GM19239 (cell line): ENCODE results near the gene DCBLD2.

Experiments used
- DNase-seq: peaks from one replicate; pipeline ENCODE4 v3.0.0; 2011; ENCODE audit warnings: low spot score; ENCODE audit not compliant: insufficient read length
- FAIRE-seq: peaks from 2 replicates; lab custom pipeline; 2011; peaks lifted over from hg19 to GRCh38; lab: Jason Lieb, UNC

Gene DCBLD2, protein sequence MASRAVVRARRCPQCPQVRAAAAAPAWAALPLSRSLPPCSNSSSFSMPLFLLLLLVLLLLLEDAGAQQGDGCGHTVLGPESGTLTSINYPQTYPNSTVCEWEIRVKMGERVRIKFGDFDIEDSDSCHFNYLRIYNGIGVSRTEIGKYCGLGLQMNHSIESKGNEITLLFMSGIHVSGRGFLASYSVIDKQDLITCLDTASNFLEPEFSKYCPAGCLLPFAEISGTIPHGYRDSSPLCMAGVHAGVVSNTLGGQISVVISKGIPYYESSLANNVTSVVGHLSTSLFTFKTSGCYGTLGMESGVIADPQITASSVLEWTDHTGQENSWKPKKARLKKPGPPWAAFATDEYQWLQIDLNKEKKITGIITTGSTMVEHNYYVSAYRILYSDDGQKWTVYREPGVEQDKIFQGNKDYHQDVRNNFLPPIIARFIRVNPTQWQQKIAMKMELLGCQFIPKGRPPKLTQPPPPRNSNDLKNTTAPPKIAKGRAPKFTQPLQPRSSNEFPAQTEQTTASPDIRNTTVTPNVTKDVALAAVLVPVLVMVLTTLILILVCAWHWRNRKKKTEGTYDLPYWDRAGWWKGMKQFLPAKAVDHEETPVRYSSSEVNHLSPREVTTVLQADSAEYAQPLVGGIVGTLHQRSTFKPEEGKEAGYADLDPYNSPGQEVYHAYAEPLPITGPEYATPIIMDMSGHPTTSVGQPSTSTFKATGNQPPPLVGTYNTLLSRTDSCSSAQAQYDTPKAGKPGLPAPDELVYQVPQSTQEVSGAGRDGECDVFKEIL

DNA sequence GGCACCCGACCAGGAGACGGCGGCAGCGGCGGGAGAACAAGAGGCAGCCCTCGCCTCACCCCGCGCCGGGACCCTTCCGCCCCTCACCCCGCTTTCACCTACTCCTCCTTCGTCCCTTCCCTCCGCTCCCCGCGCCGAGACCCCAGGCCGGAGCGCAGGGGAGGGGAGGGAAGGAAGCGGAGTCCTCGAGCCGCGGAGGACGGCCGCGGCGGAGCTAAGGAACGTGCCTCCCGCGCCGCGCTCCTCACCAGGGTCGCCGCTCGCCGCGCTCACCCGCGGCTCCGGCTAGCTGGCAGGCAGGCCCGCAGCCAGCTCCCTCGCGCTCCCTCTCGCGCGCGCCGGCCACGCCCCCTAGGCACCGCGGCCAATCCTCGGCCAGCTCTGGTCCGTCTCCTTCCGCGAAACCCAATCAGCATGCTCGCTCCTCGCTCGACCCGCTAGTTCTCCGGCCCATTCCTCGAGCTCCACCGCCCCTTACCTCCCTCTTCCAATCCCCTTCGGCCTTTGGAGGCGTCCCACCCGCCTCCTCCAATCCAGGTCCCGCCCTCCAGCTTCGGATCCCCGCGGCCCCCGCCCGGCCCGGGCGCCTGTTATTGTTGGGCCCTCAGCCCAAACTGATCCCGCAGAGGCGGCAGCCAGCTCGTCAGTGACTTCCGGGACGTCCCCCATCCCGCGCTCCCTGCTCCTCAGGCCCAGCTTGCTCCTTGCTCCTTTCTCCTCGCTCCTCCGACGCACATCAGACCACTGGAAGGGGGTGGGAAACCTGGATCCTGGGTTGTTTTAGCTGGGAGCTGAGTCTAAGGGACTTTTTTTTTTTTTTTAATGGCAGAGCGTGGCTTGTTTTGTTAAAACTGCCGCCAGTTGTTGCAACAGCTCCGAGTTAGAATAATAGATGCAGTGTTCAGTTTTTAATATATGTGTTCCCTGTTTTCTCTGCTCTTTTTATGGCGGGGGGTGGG, at the start of gene DCBLD2:
DCBLD2 (minus strand) TSS at position 304 of the 959 bp plus-strand sequence. CDS start 369 bp downstream, outside the sequence.
- FAIRE-seq (peak; percentile 100), DNase-seq (peak; percentile 96)

DNA sequence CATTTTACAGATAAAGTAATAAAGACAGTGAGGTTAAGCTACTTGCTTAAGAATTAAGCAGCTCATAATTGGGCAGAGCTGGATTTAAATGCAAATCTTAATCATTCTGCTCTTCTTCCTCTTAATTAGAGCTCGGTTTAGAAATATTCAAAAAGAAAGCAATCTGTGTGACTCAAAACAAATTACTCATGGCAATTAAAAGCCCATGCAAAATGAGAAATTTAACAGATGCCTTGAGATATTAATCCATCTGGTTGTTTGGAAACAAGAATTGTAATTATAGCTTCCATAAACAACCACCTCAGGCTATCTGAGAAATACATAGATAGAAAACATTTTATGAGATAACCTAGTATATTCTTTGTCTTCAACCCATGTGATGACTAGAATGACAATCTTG, 44.2 kb upstream of the DCBLD2 start:
- DNase-seq (no peak), FAIRE-seq (no peak)

GRCh38 chr3:98945101-98945524, 43.6 kb upstream of the DCBLD2 start:
- DNase-seq = no peak
- no peak for FAIRE-seq

- DNase-seq = no peak
- no peak for FAIRE-seq
Observed at GRCh38 chr3:98930413-98930812, 28.9 kb upstream of the DCBLD2 start.

DNA sequence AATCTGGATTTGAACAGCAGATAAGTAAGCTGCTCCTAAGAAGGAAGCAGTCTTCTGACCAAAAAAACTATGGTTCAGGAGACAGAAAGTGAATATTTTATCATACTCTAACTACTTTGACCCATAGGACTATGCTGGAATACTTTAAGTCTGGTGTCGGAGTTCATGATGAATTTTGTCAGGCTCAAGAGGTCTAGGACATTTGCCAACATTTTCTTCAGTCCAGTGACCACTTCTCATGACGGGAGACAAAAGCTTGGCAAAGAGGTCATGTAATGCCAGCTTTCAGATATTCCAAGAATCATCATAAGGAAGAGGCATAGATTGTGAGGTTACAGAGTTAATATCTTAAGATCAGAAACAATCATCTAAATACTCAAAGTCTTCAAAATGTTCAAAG, 20.5 kb upstream of the DCBLD2 start:
- FAIRE-seq (no peak), DNase-seq (no peak)

GRCh38 chr3:98920166-98920565, 18.7 kb upstream of the DCBLD2 start:
- DNase-seq (no peak), FAIRE-seq (no peak)

- FAIRE-seq = no peak
- DNase-seq = no peak
Observed at GRCh38 chr3:98918586-98918985, 17.1 kb upstream of the DCBLD2 start.

- FAIRE-seq (no peak), DNase-seq (no peak)
Observed at GRCh38 chr3:98917608-98918007, 16.1 kb upstream of the DCBLD2 start.

DNA sequence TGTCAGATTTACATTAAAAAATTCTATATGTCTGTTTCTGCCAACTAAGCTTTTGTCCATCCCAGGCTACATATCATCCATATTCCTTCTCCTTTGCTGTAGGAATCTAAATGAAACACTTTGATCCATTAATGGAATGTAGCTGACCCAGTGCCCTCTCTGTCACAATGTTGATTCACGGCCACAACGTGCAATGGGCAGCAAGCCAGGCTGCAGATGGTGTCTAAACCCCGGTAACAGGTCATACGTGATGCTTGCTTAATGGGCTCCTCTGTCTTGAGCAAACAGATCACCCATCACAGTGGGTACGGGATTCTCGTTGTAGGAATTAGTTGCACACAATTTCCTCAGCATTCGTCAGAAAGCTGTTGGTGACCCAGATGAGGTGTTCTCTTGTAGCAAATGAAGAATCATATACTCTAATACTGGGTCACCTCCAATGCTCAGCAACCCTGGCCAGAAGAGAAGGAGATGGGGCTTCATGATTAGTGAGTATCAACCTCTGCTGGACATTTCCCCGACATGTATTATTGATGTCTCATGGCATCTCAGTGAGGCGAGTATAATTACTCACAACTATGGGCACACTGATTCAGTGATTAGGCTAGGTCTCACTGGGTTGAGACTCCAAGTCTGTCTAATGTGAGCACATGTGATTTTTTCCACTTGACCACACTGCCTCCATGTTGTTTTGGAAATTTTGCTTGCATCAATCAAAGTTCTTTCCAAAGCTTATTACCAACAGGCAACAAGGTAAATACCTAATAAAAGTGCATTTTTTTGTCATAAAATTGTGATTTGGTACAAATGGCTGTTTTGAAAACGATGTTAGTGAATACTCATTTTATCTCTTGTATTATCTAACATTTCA, 12.9 kb upstream of the DCBLD2 start:
- FAIRE-seq (no peak), DNase-seq (no peak)

GRCh38 chr3:98912448-98912847, 11.0 kb upstream of the DCBLD2 start:
- no peak for FAIRE-seq
- no peak for DNase-seq

DNA sequence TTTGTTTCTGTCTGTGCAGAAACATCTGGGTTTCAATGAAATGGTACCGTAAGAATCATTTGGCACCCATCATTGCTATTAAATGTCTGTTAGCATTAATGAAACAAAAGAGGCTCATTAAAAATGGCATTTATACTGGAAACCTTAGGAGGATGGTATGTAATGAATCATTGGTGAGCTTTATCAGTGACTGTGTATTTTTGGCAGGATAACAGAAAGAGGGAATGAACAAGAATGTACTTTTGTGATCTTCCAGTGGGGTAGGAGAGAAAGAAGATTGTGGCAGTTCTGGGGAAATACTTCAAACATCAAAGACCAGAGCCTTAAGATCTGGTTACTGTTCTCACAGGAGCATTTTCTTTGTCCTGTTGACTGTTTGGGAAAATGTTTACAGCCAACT, 4.7 kb upstream of the DCBLD2 start:
- DNase-seq (no peak), FAIRE-seq (no peak)

DNA sequence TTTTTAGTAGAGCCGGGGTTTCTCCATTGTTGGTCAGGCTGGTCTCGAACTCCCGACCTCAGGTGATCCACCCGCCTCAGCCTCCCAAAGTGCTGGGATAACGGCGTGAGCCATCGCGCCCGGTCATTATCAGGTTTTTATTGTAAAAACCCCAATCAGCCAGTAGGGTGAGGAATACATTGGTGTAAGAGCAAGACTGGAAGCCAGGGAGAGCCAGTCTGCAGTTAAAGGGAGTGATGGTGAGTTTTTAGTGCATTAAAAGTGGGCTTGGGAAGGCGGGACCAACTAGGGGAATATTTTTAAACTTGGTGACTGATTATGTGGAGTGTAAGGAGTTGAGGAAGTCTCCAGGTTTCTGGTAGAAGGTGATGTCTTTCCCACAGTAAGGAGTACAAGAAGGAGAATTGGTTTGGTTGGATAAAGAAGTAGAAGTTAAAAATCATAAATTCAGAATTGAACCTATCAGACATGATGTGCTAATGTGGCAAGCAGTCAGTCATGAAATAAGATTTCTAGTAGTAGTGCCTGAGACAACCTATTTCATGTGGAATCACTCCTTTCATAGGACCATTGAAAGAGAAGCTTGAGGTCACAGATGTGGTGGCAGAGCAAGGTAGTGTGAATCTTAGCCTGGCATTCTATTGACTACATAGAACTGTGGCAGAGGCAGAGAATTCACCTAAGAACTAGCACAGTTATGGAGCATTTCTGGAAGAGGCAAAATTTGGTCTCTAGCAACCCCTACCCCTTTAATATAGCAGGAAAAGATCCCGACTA, 2.4 kb upstream of the DCBLD2 start:
- DNase-seq (no peak), FAIRE-seq (no peak)

DNA sequence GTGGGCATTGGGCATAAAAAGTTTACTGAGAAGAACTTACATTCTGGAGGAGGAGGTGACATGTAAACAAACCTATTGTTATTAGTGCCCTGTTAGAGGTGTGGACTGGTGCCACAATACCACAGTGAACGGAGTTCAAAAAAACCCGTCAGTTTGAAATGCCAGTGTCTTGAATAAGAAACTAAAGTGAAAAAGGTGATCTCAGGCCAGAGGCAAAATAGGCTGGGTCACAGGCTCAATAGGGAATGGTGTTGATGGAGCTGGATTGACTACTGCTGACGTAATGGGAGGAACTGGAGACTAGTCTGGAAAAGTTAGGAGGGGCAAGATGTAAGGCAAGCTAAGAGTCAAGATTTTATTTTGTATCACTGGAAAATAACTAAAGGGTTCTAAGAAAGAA, 1.6 kb upstream of the DCBLD2 start:
- no peak for DNase-seq
- FAIRE-seq = no peak

- peak; percentile 64 for FAIRE-seq
- DNase-seq = no peak
Observed at GRCh38 chr3:98902351-98902740, 851 bp upstream of the DCBLD2 start.

DNA sequence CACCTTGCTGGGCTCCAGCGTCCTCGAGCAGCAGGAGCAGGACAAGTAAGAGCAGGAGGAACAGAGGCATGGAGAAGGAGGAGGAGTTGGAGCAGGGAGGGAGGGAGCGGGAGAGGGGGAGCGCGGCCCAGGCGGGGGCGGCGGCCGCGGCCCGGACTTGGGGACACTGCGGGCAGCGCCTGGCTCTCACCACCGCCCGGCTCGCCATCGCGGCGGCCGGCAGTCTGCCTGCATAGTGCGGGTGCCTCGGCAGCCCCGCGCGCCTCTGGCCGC, 440 bp downstream of the DCBLD2 start:
- DNase-seq = peak; percentile 10
- no peak for FAIRE-seq

DNA sequence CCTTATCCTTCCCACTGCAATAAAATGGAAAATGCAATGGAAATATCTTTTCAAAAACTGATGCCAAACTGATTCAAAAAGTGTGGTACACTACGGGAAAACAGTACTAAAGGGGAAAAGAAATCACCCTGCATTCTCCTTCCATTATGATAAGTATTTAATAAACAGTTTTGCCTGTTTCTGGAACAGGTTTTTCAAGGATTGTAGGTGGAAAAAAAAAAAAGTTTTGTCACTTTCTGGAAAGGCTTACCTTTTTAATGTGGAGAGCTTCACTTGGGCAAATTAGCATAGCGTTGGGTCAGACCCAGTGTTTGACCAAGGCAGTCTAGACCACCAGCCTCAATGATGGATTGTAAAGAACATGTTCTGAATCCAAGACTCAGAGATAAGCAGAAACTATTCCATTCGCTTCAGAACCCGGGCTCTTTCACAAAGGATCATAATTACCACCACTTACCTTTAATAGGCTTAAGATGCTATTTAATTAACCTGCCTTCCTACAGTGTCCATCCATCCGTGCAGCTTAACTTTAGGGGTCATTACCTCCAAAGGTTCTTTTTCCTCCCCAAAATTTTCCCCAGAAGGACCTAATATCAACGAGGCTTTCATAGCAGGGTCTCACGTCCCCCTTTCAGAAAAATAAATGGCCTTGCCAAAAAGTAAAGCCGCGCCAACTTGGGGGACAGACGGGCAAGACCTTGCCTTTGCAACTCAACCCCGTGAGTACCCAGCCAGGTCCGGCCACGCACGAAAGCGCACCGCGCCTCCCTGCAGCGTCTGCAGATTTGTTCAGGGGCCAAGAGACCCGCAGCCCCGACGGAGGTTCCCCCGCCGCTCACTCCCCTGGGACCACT, 1.0 kb downstream of the DCBLD2 start:
- DNase-seq = no peak
- FAIRE-seq = no peak

GRCh38 chr3:98897701-98898100, 3.8 kb downstream of the DCBLD2 start:
- FAIRE-seq (no peak), DNase-seq (no peak)
